GM19324 (cell line): ENCODE results near the gene RRBP1.

Experiments used
- ATAC-seq: cut with Tn5 transposase; IDR thresholded peaks from one replicate; pipeline ENCODE4 v1.9.1; 2021; ENCODE audit warnings: mild to moderate bottlenecking, moderate library complexity; ENCODE audit not compliant: unreplicated experiment, low FRiP score

The RRBP1 gene

GRCh38 chr20:17650301-17651128 is 31.5 kb downstream of the RRBP1 start:
- no peak for ATAC-seq

GRCh38 chr20:17648791-17649730 is 33.0 kb downstream of the RRBP1 start:
- no peak for ATAC-seq

DNA sequence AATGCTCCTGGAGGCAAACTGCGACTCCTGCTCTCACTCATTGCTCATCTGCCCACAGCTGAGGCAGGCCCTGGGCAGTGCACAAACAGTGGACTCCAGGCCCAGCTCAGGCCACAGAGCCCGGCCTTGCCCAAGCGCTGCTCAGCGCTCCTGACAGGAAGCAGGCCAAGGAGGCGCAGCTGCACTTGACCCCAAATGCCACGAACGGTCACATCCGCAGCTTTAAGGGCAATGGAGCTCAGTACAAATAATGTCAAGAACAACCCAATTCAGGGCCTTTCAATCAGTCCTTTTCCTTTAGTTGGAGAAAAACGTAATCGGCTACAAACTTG is 33.8 kb downstream of the RRBP1 start:
- no peak for ATAC-seq

- ATAC-seq, result no peak
Measured at GRCh38 chr20:17647391-17648314, 34.4 kb downstream of the RRBP1 start.

GRCh38 chr20:17646961-17647301 is 35.1 kb downstream of the RRBP1 start:
- no peak for ATAC-seq

DNA sequence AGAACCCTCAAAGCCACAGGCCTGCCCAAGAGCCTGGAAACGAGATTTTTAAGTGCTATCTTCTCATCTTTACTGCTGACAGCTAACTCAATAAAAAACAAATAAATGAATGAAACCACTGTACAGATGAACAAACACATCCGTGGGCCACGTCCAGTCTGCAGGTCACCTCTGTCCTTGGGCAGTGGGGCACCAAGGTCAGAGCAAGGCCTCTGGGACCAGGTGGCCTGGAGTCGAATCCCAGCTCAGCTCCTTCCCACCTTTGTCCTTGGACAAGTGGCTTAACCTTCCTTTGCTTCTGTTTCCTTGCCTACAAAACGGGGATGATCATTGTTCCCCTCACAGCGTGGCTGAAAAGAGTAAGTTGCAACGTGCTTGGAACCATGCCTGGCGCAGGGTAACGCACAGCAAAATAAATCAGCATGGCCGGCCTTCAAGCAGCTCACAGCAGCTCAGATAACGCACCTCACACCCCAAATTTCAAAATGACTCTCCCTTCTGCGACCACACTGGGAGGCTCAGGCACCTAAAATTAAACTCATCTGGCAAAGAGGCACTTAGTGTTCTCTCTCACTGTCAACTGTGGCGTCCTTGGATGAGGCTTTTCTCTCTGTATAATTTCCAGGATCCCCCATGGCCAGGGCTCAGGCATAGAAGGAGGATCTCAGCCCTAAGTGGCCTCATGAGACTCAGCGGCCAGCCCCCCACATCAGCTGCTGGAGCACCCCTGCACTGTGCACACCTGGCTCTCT is 35.7 kb downstream of the RRBP1 start:
- no peak for ATAC-seq

GRCh38 chr20:17645546-17646208 is 36.4 kb downstream of the RRBP1 start:
- ATAC-seq, result no peak

- no peak for ATAC-seq
Measured at GRCh38 chr20:17645010-17645409, 37.0 kb downstream of the RRBP1 start.

DNA sequence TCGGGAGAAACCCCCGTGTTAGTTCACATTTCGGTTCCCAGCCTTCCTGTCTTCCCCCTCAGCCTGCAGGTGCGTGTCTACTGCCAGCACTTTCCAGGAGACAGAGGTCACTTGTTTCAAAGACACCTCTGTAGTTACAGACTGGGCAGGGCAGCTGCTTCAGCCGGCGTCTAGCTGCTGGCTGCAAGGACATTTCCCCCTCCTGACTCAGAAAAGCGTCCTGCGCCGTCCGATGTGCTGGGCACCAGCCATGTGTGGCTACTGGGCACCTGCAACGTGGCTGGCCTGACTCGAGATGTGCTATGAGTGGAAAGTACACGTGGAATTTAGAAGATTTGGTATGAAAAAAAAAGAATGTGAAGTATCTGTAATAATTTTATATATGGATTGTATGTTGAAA is 37.6 kb downstream of the RRBP1 start:
- ATAC-seq, result no peak

- ATAC-seq, result no peak
Measured at GRCh38 chr20:17643531-17644188, 38.4 kb downstream of the RRBP1 start.

DNA sequence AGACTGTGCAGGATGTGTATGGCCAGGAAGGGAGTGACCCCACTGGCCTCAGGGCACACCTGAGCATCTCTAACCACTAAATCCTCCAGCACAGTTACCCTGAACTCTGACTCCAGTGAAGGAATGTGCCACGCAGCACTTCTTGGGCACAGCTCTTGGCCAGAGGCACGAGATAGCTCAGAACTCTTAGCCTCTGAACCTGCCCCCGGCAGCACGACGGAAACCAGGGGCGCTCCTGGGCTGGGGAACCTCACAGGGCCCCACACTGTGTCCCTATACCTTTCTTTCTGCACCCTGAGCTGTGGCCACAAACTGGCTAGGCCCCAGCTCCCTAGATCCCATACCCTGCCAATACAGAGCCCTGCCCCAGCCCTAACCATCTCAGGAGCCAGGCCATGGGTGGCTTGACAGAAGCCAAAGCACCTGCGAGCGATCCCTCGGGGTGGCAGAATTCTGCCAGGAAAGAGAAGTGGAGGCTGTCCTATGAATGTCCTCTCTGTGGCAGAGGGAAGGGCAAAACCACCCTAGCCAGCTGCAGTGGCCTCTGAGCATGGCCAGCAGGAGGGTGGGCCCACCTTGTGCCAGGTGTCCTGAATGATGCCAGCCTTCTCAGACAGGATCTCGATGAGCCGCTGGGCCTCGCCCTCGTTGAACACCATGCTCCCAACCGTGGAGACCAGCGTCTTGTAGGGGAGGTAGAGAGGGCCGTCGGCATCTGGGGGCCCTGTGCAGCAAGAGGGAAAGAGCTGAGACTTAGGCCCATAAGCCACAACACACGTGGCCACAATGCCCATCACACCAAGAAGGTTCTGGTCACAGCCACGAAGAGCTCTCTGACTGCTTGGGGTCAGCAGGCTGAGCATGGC is 39.4 kb downstream of the RRBP1 start:
- no peak for ATAC-seq

DNA sequence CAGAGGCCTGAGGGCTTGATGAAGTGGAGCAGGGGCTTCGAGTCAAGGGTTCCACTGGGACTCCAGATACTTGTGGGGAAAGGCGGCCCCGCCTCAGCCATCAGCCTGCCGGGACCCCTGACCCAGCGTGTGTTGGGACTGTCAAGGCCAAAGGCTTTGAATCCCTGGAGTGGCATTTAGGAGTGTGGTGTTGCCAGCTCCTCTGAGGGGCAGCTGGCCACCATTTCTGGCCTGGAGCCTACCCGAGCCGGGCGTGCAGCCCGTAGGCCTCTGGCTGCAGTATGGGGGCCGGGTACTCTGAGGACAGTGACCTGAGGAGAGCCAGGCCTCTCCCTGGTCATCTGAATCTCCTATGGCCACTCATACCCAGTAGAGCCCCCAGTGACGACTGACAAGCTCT is 40.0 kb downstream of the RRBP1 start:
- no peak for ATAC-seq

DNA sequence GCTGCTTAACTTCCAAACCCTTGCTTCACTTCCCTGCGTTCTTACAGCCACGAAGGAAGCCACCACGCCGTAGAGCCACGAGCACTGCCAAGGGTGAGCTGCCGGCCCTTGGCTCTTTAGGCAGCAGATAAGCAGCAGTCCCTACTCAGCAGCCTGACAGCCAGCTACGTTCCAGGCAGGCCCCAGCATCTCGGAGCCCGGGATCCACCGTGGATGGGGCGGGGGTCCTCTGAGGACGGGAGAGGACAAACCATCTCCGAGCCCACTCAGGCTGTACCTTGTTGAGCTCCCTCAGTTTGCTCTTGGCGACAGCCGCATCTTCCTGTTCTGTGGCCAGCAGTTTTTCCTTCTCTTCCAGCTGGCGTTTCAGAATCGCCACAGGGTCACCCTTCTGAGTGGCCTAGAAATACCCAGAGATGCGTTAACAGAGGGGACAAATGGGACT is 40.5 kb downstream of the RRBP1 start:
- ATAC-seq, result no peak

- ATAC-seq, result no peak
Measured at GRCh38 chr20:17640875-17641378, 41.1 kb downstream of the RRBP1 start.

GRCh38 chr20:17640146-17640874 is 41.7 kb downstream of the RRBP1 start:
- no peak for ATAC-seq

GRCh38 chr20:17638835-17639407 is 43.1 kb downstream of the RRBP1 start:
- no peak for ATAC-seq
